NCI-H1048 (cell line): ENCODE data around the gene DBP.
"Not testable (repeated sequence)": the region's sequence is repeated elsewhere in the genome, so short reads cannot be mapped to it uniquely, and the experiment has no call there.

Source experiments
- DNase-seq: peaks from one replicate; lab custom pipeline; 2025; lab: John Stamatoyannopoulos, UW

DBP gene

DNA sequence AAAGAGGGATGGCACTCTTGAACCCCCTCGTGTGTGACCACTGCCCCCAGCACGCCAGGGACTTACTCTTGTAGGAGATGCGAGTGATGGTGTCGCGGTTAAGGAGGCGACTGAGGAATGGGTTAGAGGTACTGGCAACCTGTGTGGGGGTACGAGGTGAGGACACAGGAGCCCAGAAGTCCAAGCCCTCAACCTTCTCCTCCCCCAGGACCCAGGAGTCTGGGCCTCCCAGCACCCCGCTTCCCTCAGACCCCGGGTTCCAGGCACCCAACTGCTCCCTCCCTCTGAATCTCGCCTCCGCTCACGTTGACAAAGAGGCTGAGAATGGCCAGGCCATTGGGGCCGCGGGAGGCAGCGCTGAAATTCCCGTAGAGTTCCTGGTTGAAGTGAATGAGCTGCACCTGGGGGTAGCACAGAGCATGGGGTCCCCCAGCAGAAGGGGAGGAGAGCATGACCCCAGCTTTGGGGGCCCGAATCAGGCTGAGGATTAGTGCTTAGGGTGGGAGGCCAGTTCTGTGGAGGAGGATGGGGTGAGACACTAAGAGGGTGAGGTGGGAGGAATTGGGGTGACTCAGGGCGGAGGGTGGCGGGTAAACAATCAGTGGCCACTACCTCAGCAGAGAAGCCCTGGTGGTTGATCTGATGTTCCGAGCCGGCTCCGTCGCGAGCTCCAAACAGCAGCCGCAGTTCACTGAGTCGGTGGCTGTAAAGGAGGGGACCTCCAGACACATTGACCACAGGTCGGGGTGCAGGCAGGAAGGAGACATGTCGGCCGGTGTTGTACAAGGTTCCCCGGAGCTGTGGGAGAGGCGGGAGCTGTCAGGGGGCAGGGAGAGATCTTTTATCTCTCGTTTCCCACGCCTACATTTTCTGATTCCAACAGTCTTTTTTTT, 2.5 kb upstream of the DBP start:
- DNase-seq = no peak

DNA sequence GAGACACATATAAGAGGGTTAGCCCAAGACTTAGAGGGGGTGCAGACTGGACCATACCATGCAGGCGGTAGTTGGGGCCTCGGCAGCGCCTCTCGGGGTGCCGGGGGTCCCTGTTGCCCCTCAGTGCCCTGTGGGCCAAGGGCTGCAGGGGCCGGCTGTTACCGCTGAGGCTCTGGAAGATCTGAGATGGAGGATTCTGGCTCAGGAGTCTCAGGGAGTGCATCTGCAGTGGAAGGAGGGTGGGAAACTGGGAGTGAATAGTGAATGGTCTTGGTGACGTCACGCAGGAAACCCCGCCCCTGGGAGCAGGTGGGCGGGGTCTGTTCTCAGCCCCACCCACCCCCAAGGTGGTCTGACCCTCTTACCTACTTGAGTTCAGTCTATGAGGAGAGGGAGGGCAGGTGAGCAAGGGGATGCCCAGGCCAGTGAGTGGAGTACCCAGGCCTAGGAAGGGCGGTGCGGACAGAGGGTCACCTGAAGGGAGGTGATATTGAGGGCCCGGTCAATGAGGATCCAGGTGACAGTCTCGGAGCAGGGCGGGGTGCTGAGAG, 1.7 kb upstream of the DBP start:
- DNase-seq = no peak

- DNase-seq = peak; percentile 71
Observed at GRCh38 chr19:48637948-48638830, 1.0 kb upstream of the DBP start.

GRCh38 chr19:48637449-48637947, 319 bp upstream of the DBP start:
- peak; percentile 97 for DNase-seq

- DNase-seq = no peak
Observed at GRCh38 chr19:48635966-48636858, 967 bp downstream of the DBP start.

DNA sequence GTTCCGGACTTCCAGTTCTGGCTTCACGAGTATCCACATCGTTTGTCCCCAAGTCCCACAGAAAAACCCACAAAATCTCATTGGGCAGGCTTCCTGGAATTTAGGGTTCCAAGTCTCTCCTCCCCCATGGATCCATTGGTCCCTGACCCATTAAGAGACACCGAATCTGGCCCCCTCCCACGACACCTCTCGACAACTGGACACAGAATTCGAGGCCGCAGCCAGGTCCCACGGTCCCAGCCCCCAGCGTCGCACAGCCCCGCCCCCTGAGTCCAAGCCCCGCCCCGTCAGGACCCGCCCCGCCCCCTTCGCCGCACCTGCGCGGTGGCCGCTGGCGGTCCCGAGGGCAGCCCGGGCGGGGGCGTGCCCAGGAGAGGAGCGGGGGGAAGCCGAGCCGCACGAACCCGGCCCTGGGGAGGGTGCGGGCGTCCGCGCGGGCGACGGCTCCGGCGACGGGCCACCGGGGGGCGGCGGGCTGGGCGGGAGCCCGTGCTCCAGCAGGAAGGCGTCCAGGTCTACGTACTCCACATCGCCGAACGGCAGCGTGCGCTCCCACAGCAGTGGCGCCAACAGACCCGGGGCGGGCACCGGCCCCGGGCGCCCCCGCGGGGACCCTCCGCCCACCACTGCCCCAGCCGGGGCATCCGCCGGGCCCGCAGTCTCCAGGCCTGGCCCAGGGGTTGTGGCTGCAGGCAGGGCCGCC, 1.8 kb downstream of the DBP start:
- DNase-seq = no peak

- peak; percentile 92 for DNase-seq
Observed at GRCh38 chr19:48634424-48635262, 2.5 kb downstream of the DBP start.

GRCh38 chr19:48634036-48634342, 3.2 kb downstream of the DBP start:
- DNase-seq = no peak

DNA sequence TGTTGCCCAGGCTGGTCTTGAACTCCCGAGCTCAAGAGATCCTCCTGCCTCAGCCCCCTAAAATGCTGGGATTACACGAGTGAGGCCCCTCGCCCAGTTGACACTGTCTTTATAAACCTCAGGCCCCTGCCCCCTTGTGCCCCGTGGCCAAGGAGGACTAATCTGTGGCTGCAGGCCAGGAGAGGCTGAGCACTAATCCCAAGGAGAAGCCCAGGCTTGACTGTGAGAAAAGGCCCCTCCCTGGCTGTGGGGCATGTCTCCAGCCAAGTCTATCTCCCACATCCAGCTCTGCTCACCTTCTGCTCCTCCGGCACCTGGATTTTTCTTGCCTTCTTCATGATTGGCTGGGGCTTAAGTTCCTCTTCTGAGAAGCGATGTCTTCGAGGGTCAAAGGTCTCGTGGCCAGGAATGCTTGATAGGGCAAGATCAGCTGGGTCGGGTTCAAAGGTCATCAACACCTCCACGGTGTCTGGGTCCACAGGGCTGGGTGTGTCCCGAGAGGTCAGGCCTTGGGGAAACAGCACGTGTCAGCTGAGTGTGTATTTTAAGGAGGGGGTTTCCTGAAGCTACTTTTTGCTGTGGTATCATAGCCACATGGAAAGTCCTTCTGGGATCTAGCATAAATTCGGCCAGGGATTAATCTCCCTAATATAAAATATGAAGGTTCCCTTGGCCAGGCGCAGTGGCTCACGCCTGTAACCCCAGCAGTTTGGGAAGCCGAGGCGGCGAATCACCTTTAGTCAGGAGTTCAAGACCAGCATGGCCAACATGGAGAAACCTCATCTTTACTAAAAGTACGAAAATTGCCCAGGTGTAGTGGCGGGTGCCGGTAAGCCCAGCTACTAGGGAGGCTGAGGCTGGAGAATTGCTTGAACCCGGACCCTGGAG, 3.8 kb downstream of the DBP start:
- DNase-seq = no peak

- DNase-seq = no peak
Observed at GRCh38 chr19:48632692-48633147, 4.5 kb downstream of the DBP start.

GRCh38 chr19:48632286-48632685, 4.9 kb downstream of the DBP start:
- not testable (repeated sequence) for DNase-seq

DNA sequence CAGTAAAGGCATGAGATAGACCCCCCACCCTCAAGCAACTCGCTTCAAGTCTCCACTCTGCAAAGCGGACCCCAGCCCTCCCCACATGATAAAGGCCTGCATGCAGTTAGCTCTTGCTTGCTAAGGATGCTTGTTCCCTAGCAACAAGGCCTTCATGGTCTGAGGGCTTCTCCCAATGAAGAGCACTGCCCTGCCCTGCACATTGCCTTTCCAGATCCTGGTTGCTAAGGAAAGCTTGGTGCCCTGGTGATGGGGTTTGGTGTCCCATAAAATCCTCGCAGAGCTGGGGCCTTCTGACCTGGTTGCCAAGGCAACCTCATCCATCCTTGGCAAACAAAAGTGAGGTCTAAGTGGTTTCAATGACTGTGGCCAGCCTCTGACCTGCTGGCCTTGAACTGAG, 6.0 kb downstream of the DBP start:
- DNase-seq = no peak

GRCh38 chr19:48630296-48631063, 6.7 kb downstream of the DBP start:
- no peak for DNase-seq

DNA sequence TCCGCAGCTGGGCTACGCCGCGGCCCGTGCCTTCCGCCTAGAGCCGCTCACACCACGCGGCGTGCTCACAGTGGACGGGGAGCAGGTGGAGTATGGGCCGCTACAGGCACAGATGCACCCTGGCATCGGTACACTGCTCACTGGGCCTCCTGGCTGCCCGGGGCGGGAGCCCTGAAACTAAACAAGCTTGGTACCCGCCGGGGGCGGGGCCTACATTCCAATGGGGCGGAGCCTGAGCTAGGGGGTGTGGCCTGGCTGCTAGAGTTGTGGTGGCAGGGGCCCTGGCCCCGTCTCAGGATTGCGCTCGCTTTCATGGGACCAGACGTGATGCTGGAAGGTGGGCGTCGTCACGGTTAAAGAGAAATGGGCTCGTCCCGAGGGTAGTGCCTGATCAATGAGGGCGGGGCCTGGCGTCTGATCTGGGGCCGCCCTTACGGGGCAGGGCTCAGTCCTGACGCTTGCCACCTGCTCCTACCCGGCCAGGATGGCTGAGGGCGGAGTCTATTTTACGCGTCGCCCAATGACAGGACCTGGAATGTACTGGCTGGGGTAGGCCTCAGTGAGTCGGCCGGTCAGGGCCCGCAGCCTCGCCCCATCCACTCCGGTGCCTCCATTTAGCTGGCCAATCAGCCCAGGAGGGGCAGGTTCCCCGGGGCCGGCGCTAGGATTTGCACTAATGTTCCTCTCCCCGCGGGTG, 7.4 kb downstream of the DBP start:
- DNase-seq = no peak

- DNase-seq = no peak
Observed at GRCh38 chr19:48629297-48629598, 7.9 kb downstream of the DBP start.

DNA sequence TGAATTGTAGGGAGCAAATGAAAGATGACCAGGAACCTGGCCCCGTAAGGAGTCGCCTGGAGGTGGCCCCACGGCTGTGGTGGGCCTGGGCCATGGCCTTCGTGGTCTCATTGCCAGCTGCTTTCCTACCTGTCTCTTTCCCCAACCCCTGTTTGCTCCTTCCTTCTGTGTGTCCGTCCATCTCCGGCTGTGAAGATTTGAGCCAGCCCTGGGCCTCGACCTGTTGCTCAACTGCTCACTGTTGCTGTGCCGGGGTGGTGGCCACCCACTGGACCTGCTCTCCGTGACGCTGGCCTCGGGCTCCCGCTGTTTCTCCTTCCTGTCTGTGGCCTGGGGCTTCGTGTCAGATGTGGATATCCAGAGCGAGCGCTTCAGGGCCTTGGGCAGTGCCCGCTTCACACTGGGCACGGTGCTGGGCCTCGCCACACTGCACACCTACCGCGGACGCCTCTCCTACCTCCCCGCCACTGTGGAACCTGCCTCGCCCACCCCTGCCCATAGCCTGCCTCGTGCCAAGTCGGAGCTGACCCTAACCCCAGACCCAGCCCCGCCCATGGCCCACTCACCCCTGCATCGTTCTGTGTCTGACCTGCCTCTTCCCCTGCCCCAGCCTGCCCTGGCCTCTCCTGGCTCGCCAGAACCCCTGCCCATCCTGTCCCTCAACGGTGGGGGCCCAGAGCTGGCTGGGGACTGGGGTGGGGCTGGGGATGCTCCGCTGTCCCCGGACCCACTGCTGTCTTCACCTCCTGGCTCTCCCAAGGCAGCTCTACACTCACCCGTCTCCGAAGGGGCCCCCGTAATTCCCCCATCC, 8.5 kb downstream of the DBP start:
- DNase-seq = no peak

- DNase-seq = no peak
Observed at GRCh38 chr19:48627865-48628314, 9.3 kb downstream of the DBP start.
